ENCODE results near the gene HBE1. TPM values are rescaled to one million over a fixed set of nuclear protein-coding genes. Genes with fewer than 3 reads are reported as not detected.

Gene HBE1
- total RNA-seq, 1 donor from 2014 or later = not detected

- no peak for TF ChIP-seq CTCF (IDR thresholded peaks at IDR 0.05)
- DNase-seq = no peak
- Histone ChIP-seq H3K36me3 (no peaks in the 10 kb centered on the region), H3K9me3 (no peaks in the 10 kb centered on the region), H3K4me3 (no peak overlapping the region), H3K4me1 (no peaks in the 10 kb centered on the region), H3K27me3 (no peaks in the 10 kb centered on the region), H3K27ac (no peak overlapping the region)
- ATAC-seq = no peak
- intact Hi-C loops (cut with DNase I) = no loop called here
Measured at GRCh38 chr11:5272395-5273017, 2.8 kb upstream of the HBE1 start.

DNA sequence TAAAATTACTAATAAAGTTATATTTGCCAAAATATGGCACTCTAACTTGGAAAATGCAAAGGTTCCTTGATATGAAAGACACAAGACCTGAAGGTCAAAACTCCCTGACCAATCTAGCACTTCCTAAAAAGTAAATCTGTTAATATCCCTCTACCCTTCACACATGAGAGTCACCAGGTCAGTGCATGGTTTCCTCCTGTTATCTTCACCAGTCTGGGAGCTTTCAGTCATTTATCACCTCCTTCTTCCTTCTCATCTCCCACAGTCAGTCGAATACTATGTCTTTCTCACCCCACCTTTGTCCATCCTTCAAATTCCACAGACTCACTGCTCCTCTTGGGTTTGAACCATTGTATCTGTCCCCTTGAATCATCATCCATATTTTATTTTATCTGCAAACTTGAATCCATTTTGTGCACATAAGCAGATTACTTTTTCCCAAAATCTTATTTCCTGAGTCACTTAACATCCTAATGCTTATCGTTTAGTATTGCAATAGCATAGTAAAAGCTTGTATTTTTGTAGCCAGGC, 2.6 kb downstream of the HBE1 start:
- ATAC-seq = no peak
- Histone ChIP-seq H3K4me1 (no peaks in the 10 kb centered on the region), H3K4me3 (no peak overlapping the region), H3K9me3 (no peaks in the 10 kb centered on the region), H3K36me3 (no peaks in the 10 kb centered on the region), H3K27me3 (no peaks in the 10 kb centered on the region), H3K27ac (no peak overlapping the region)
- no peak for DNase-seq
- intact Hi-C loops (cut with DNase I) = no loop called here
- no peak for TF ChIP-seq CTCF (IDR thresholded peaks at IDR 0.05)

- no peaks in the 10 kb centered on the region for H3K36me3 ChIP-seq
- ATAC-seq (no peak), DNase-seq (no peak)
- no peak overlapping the region for H3K4me3 ChIP-seq
- H3K27me3 ChIP-seq = no peaks in the 10 kb centered on the region
- no peaks in the 10 kb centered on the region for H3K9me3 ChIP-seq
- H3K27ac ChIP-seq = no peak overlapping the region
- TF ChIP-seq CTCF (IDR thresholded peaks at IDR 0.05) = no peak
- intact Hi-C loops (cut with DNase I) = no loop called here
- H3K4me1 ChIP-seq = no peaks in the 10 kb centered on the region
Measured at GRCh38 chr11:5266609-5267008, 3.1 kb downstream of the HBE1 start.

- Histone ChIP-seq H3K27me3 (no peaks in the 10 kb centered on the region), H3K4me1 (no peaks in the 10 kb centered on the region), H3K27ac (no peak overlapping the region), H3K36me3 (no peaks in the 10 kb centered on the region), H3K9me3 (no peaks in the 10 kb centered on the region), H3K4me3 (no peak overlapping the region)
- no peak for TF ChIP-seq CTCF (IDR thresholded peaks at IDR 0.05)
- intact Hi-C loops (cut with DNase I) = no loop called here
- DNase-seq (no peak), ATAC-seq (no peak)
Measured at GRCh38 chr11:5265832-5266231, 3.9 kb downstream of the HBE1 start.

GRCh38 chr11:5258543-5259262, 11.0 kb downstream of the HBE1 start:
- ATAC-seq = no peak

More at GRCh38 chr11:5258543-5259262, 11.0 kb downstream of the HBE1 start:
- intact Hi-C loops (cut with DNase I) = no loop called here
- no peak for DNase-seq
- Histone ChIP-seq H3K9me3 (no peaks in the 10 kb centered on the region), H3K27ac (no peak overlapping the region), H3K36me3 (no peaks in the 10 kb centered on the region), H3K4me3 (no peak overlapping the region), H3K27me3 (no peaks in the 10 kb centered on the region), H3K4me1 (no peaks in the 10 kb centered on the region)
- no peak for TF ChIP-seq CTCF (IDR thresholded peaks at IDR 0.05)
